ENCODE data around the gene NARS2.

DNA sequence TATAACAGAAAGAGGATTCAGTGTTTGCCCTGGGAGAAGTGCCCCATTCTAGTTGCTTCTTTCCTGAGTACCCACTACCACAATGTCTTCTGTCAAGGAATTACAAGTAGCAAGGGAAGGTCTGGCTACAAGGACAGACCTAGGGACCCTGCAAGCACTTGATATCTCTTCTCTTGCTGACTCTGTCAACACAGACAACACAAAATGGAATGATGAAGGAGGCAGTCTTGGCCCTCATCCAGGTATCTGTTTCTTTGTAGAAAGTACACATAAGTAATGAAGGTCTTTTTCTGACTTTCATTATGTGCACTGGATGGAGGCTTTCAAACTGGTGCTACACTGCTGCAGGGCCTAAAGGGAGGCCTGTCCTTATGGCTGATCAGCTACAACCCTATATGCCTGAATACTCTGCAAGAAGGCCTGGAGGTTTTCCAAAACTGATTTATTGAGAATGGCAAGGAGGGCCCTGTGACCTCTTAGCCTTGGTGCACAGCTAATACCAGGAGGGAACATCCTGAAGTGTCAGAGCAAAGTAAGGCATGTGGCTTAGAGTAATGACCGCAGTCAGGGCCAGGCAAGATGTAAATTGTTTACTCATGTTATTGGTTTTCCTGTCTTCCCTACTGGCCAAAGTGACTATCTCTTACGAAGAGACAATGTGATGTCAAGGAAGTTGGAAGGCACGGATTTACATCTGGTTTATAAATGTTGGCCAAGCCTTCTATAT lies 188.3 kb downstream of the NARS2 start:
- TF ChIP-seq, protein P1, sequence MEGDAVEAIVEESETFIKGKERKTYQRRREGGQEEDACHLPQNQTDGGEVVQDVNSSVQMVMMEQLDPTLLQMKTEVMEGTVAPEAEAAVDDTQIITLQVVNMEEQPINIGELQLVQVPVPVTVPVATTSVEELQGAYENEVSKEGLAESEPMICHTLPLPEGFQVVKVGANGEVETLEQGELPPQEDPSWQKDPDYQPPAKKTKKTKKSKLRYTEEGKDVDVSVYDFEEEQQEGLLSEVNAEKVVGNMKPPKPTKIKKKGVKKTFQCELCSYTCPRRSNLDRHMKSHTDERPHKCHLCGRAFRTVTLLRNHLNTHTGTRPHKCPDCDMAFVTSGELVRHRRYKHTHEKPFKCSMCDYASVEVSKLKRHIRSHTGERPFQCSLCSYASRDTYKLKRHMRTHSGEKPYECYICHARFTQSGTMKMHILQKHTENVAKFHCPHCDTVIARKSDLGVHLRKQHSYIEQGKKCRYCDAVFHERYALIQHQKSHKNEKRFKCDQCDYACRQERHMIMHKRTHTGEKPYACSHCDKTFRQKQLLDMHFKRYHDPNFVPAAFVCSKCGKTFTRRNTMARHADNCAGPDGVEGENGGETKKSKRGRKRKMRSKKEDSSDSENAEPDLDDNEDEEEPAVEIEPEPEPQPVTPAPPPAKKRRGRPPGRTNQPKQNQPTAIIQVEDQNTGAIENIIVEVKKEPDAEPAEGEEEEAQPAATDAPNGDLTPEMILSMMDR (IDR thresholded peaks at IDR 0.05) = no peak
- TF ChIP-seq POLR2AphosphoS5 (IDR thresholded peaks at IDR 0.05) = no peak
- no peak for TF ChIP-seq POLR2A (IDR thresholded peaks at IDR 0.05)
- TF ChIP-seq EP300 (IDR thresholded peaks at IDR 0.05) = no peak

Measured in gastroesophageal sphincter (tissue), 3 donors.